Measurements from ENCODE around the gene PLB1. TPM values are rescaled to one million over a fixed set of nuclear protein-coding genes. Genes with fewer than 3 reads are reported as not detected.
"Not testable (repeated sequence)": the region's sequence is repeated elsewhere in the genome, so short reads cannot be mapped to it uniquely, and the experiment has no call there.

Gene PLB1
- total RNA-seq, 4 donors from 2014 or later = 6.3 to 15.4 (median 10.9) TPM

DNA sequence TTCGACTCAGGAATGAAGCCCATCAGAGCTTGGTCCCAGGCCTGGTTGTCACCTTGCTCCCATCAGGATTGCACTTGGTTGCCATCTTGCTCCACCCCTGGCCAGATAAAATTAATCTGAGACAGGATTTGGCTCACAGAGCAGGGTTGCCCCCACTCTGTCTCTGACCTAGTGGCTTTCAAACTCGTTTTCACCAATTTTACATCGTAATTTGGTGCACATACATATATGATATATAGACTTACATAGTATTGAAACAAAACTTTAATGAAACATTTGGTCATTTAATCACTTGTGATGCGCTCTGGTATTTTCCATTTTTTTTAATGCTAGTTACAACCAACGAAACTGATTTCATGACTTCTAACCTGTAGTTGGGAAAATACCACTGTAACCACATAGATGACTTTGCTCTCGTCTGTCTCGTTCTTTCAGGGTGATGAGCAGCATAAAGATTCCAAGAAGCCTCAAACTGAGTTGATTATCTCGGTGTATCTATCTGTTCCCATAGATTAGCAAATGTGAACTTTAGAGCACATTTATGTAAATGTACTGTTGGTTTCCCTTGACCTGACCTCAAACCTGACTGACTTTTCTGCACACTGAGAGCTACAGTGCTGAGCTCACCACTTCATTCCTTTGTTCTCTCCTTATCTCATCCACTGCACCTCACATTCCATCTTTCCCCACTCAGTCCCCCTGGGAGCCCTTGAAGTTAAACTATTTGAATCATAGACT, 30.5 kb upstream of the PLB1 start:
- no peak for TF ChIP-seq CTCF (IDR thresholded peaks at IDR 0.05)
- DNase-seq (ENCODE audit: low spot score) = no peak
- no peak for ATAC-seq (ENCODE audit: low FRiP score)

DNA sequence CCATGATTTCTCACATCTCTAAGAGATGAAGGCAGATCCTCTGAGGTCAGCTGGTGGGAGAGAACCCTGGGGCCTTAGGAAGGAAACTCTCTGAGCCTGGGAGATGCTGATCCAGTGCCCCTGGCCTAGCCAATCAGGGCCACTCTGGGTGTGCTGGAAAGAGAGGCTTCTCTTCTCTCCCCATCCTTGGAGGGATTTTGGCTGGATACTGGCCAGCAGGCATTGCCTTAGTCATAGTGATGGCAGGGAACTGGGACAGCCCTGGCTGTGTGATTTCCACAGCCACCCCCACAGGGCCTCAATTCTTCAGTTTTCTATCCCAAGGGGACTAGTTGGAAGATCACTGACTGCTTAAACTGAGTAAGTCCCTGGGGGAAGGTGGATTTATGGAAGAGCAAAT, 26.6 kb upstream of the PLB1 start:
- no peak for ATAC-seq (ENCODE audit: low FRiP score)
- DNase-seq (ENCODE audit: low spot score) = no peak
- no peak for TF ChIP-seq CTCF (IDR thresholded peaks at IDR 0.05)

DNA sequence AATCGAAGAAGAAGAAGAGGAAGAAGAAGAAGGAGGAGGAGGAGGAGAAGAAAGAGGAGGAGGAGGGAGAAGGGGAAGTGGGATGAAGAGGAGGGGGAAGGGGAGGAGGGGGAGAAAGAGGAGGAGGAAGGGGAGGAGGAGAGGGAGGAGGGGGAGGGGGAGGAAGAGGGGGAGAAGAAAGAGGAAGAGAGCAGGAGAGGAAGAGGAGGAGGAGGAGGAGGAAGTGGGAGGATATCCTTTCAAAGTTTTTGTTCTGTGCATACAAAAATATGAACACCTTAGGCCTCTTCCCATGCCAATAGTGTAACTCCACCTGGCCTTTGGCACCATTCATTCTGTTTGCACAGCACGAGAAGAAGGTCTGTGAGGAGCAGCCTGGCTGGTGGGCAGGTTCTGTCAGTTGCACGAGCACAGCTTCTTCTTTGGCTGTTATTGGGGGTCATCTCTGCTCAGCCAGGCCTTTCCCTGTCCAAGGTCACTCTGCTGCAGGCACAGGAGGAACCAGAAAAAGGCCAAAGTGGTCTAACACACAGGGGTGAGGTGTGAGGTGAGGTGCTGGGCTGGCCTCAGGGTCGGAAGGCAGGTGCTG, 25.8 kb upstream of the PLB1 start:
- ATAC-seq (ENCODE audit: low FRiP score) = no peak

GRCh38 chr2:28470759-28471158, 25.1 kb upstream of the PLB1 start:
- ATAC-seq (ENCODE audit: low FRiP score) (no peak), DNase-seq (ENCODE audit: low spot score) (no peak)
- TF ChIP-seq CTCF (IDR thresholded peaks at IDR 0.05) = no peak

More for the DNA sequence above, 25.8 kb upstream of the PLB1 start:
- no peak for DNase-seq (ENCODE audit: low spot score)
- TF ChIP-seq CTCF (IDR thresholded peaks at IDR 0.05) = no peak

DNA sequence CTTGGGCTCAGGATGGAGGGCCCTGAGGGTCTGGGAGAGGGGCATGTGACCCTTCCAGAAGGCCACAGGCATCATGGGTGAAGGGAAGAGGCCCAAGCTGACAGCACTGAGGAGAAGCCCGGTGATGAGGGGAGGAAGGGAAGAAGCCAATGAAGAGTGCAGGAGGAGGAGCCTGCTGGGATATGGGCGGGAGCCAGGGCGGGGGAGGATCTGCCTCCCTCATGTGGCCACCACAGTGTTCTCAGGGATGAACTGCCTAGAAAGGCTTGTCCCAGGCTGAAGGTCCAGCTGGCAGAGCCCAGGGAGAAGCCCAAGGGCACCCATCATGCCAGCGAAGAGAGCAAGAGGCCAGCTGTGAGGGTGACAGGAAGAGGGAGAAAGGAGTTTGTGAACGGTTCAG, 24.6 kb upstream of the PLB1 start:
- TF ChIP-seq CTCF (IDR thresholded peaks at IDR 0.05) = no peak
- ATAC-seq (ENCODE audit: low FRiP score) (no peak), DNase-seq (ENCODE audit: low spot score) (no peak)

DNA sequence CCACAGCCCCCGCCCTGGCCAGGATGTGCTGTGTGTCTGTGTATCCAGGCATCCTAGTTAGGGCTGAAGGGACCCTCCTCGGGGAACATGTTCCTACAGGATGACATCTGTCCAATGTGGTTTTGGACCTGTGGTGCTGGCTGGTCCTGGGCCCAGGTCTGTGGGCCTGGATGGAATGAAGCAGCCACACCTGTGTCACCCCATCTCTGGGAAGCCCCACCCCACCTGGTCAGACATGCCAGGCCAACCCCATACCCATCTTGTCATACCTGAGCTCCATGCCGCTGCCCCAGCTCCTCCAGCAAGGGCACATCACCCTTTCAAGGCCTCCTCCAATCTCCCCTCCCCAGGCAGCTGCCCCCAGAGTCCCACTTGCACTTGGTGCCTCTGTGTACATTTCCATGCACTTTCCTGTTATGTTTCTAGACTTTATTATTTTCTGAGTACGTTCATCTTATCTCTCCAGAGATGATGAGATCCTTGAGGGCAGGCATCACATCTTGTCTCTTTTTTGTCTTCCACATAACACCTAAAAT, 24.1 kb upstream of the PLB1 start:
- ATAC-seq (ENCODE audit: low FRiP score) (no peak), DNase-seq (ENCODE audit: low spot score) (no peak)
- no peak for TF ChIP-seq CTCF (IDR thresholded peaks at IDR 0.05)

GRCh38 chr2:28472641-28473040, 23.2 kb upstream of the PLB1 start:
- ATAC-seq (ENCODE audit: low FRiP score); DNase-seq (ENCODE audit: low spot score): not testable (repeated sequence)

All from omental fat pad (tissue), 4 donors.